PC-9 (cell line): ENCODE measurements around the gene CALU. TPM values are rescaled to one million over a fixed set of nuclear protein-coding genes. Genes with fewer than 3 reads are reported as not detected.

Experiments used
- BruUV-seq: library from RNA; stranded (reverse); fragments of 400-500 nt; replicated peaks from 2 replicates; lab custom pipeline; 2021; lab: Mats Ljungman, UMichigan
- CTCF ChIA-PET: fragments of 300-600 bp; sonication (Branson Sonifier 250); formaldehyde crosslinking; loops from one replicate; lab custom pipeline; 2022; ENCODE audit warnings: antibody characterized with exemption; lab: Charles Lee
- POLR2A ChIA-PET: fragments of 300-600 bp; sonication (Branson Sonifier 250); formaldehyde crosslinking; loops from one replicate; lab custom pipeline; 2022; ENCODE audit warnings: antibody characterized with exemption; ENCODE audit not compliant: unreplicated experiment; lab: Charles Lee
- DNase-seq, 2 experiments: peaks; one replicate each; pipeline versions ENCODE4 v3.0.0 to v3.0.0-alpha.2; 2015 to 2022; ENCODE audit warnings: mixed read lengths in 1 of 2
- H2AFZ ChIP-seq: fragments of 200-600 bp; sonication (generic); 2 replicates; pipeline ENCODE4 v1.8.1; 2017; ENCODE audit warnings: antibody characterized with exemption
- H3F3A ChIP-seq: fragments of 200-600 bp; sonication (generic); 2 replicates; pipeline ENCODE4 v1.8.1; 2017; ENCODE audit warnings: antibody characterized with exemption, mild to moderate bottlenecking, low read depth; ENCODE audit not compliant: insufficient read depth
- H3K27ac ChIP-seq: fragments of 200-600 bp; sonication (generic); 2 replicates; pipeline ENCODE4 v1.6.1; 2016; ENCODE audit warnings: mixed run types
- H3K27me3 ChIP-seq: fragments of 200-600 bp; sonication (generic); 2 replicates; pipeline ENCODE4 v1.6.1; 2016; ENCODE audit warnings: low read depth, mixed run types; ENCODE audit not compliant: insufficient read depth
- H3K36me3 ChIP-seq: fragments of 200-600 bp; sonication (generic); 2 replicates; pipeline ENCODE4 v1.6.1; 2016; ENCODE audit warnings: low read depth, mixed run types
- H3K4me1 ChIP-seq: fragments of 200-600 bp; sonication (generic); replicated peaks from 2 replicates; pipeline ENCODE4 v1.6.1; 2016; ENCODE audit warnings: mixed run types; ENCODE audit not compliant: insufficient read depth
- H3K4me2 ChIP-seq: fragments of 200-600 bp; sonication (generic); 2 replicates; pipeline ENCODE4 v1.6.1; 2017; ENCODE audit warnings: mixed run types
- H3K4me3 ChIP-seq: fragments of 200-600 bp; sonication (generic); 2 replicates; pipeline ENCODE4 v1.6.1; 2016; ENCODE audit warnings: mixed run types
- H3K79me2 ChIP-seq: fragments of 200-600 bp; sonication (generic); 2 replicates; pipeline ENCODE4 v1.6.1; 2017; ENCODE audit warnings: low read depth, mixed run types
- H3K9me2 ChIP-seq: fragments of 200-600 bp; sonication (generic); 2 replicates; pipeline ENCODE4 v1.8.1; 2017; ENCODE audit warnings: mild to moderate bottlenecking; ENCODE audit not compliant: insufficient read depth
- H3K9me3 ChIP-seq: fragments of 200-600 bp; sonication (generic); 2 replicates; pipeline ENCODE4 v1.8.1; 2016; ENCODE audit warnings: low read depth; ENCODE audit not compliant: insufficient read depth
- H4K20me1 ChIP-seq: fragments of 200-600 bp; sonication (generic); 2 replicates; pipeline ENCODE4 v1.8.1; 2017; ENCODE audit not compliant: insufficient read depth
- EZH2 ChIP-seq: fragments of 200-600 bp; sonication (generic); IDR thresholded peaks from 2 replicates; pipeline ENCODE4 v1.8.0; 2017; ENCODE audit warnings: antibody characterized with exemption, low read depth
- intact Hi-C: fragments of 100-400 bp; cut with micrococcal nuclease; formaldehyde crosslinking; loops from one replicate; pipeline ENCODE4 v1.10.0; 2022; ENCODE audit not compliant: unreplicated experiment
- total RNA-seq: library from RNA; stranded (reverse); gene quantifications from 2 replicates; pipeline ENCODE4 v1.2.3, GENCODE V29; 2021
- TF ChIP-seq, protein P1 (sequence below): fragments of 200-600 bp; sonication (generic); conservative IDR thresholded peaks from 2 replicates; pipeline ENCODE4 v1.6.1; 2017; ENCODE audit warnings: mixed run types, antibody characterized with exemption, mild to moderate bottlenecking, moderate library complexity

Gene CALU
- total RNA-seq, 1 experiment from 2014 or later = 152 TPM

DNA sequence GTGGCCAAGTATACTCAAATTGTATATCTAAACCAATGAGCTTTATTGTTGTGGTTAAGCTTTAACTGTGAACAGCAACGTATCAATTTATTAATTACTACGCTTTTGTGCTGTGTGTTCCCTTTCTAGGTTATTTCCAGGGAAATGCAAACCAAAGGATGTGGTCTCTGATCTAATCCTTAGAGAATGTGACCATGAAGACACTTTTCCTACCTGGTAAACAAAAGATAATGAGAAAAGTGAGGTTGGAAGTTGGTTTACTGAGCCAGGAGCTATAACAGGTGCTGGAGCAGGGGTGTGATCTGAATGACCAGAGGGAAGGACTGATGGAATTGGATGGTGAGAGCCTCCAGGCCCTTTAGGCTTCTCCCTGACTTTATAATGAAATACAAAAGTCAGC, 25.4 kb upstream of the CALU start:
- no peak overlapping the region for H3K27ac ChIP-seq
- no peak overlapping the region for H3K4me3 ChIP-seq
- 0 out of 2 replicates have a peak, but pooled peaks cover 11% of the 10 kb centered on the region for H3K4me1 ChIP-seq
- peak in 1 of 2 experiments; percentile 44 for DNase-seq
- ChIA-PET POLR2A (interaction anchor here (0.6 kb wide), 3 partner anchors 11 to 939 kb away, joined by 4 read pairs; no protein-coding TSS in a partner anchor), CTCF (no interaction called here)
- BruUV-seq = no TSS peak
- no peak overlapping the region for H2AFZ ChIP-seq
- no peaks in the 10 kb centered on the region for H3K27me3 ChIP-seq
- H3K9me3 ChIP-seq = peaks cover 5% of the 10 kb centered on the region; the same call in 1 of the 2 replicates
- H3K79me2 ChIP-seq = no peaks in the 10 kb centered on the region
- H3F3A ChIP-seq = 0 out of 2 replicates have a peak, but pooled peaks cover 4% of the 10 kb centered on the region
- H3K9me2 ChIP-seq = no peaks in the 10 kb centered on the region; the same call in 1 of the 2 replicates
- H4K20me1 ChIP-seq = no peaks in the 10 kb centered on the region
- intact Hi-C loops = no loop called here
- H3K4me2 ChIP-seq = 0 out of 2 replicates have a peak overlapping the region, but pooled peaks have one; percentile 3
- H3K36me3 ChIP-seq = no peaks in the 10 kb centered on the region
- no peak for TF ChIP-seq EZH2
- TF ChIP-seq, protein P1, sequence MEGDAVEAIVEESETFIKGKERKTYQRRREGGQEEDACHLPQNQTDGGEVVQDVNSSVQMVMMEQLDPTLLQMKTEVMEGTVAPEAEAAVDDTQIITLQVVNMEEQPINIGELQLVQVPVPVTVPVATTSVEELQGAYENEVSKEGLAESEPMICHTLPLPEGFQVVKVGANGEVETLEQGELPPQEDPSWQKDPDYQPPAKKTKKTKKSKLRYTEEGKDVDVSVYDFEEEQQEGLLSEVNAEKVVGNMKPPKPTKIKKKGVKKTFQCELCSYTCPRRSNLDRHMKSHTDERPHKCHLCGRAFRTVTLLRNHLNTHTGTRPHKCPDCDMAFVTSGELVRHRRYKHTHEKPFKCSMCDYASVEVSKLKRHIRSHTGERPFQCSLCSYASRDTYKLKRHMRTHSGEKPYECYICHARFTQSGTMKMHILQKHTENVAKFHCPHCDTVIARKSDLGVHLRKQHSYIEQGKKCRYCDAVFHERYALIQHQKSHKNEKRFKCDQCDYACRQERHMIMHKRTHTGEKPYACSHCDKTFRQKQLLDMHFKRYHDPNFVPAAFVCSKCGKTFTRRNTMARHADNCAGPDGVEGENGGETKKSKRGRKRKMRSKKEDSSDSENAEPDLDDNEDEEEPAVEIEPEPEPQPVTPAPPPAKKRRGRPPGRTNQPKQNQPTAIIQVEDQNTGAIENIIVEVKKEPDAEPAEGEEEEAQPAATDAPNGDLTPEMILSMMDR = no peak

DNA sequence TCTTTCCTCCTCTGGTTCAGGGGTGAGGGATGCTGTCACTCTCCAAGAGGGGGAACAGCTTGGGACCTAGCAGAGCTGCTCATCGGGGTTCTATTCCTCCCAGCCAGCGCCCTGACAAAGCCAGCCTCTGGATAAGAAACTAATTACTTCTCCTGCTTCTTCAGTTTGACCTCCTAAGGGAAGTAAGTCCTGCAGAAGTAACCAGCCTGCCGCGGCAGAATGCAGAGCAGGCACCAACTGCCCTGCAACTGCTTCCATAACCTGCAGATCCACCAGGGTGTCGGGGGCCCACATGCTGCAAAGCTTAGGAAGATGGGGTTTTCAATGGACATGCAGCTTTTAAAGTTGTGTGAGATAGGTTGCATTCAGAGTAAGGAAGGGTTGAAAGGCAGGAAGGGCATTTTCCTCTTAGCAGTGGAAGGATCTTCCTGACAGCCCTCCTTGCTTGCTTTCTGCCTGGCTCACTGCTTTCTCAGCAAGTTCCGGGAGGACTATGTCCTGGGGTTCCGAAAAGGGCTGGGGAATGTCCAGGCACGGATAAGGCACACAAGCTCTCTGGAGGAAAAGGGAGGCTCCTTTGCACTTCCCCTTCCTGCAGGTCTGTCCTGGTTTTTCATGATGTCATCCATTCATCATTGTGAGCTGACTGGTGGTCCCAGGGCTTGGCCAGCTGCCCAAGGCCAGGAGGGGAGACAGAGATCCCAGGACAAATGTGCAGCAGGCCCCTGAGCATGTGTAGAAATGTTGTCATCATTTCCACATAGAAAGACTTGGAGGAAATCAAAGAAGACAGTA, 24.3 kb upstream of the CALU start:
- H3K79me2 ChIP-seq = no peaks in the 10 kb centered on the region
- intact Hi-C loops = no loop called here
- no peak overlapping the region for H3K4me2 ChIP-seq
- H3K27ac ChIP-seq = no peak overlapping the region
- H3K27me3 ChIP-seq = no peaks in the 10 kb centered on the region
- peaks cover 5% of the 10 kb centered on the region; the same call in 1 of the 2 replicates for H3K9me3 ChIP-seq
- no peaks in the 10 kb centered on the region; the same call in 1 of the 2 replicates for H3K9me2 ChIP-seq
- H4K20me1 ChIP-seq = no peaks in the 10 kb centered on the region
- H3K4me1 ChIP-seq = 0 out of 2 replicates have a peak, but pooled peaks cover 11% of the 10 kb centered on the region
- ChIA-PET CTCF (interaction anchor here (0.6 kb wide), 1 partner anchor 1259 kb away, joined by 4 read pairs; no protein-coding TSS in a partner anchor), POLR2A (no interaction called here)
- H3F3A ChIP-seq = 0 out of 2 replicates have a peak, but pooled peaks cover 4% of the 10 kb centered on the region
- no peak overlapping the region for H2AFZ ChIP-seq
- BruUV-seq = no TSS peak
- no peak for DNase-seq
- no peaks in the 10 kb centered on the region for H3K36me3 ChIP-seq
- TF ChIP-seq EZH2 = no peak
- TF ChIP-seq, protein P1 = no peak
- H3K4me3 ChIP-seq = no peak overlapping the region

DNA sequence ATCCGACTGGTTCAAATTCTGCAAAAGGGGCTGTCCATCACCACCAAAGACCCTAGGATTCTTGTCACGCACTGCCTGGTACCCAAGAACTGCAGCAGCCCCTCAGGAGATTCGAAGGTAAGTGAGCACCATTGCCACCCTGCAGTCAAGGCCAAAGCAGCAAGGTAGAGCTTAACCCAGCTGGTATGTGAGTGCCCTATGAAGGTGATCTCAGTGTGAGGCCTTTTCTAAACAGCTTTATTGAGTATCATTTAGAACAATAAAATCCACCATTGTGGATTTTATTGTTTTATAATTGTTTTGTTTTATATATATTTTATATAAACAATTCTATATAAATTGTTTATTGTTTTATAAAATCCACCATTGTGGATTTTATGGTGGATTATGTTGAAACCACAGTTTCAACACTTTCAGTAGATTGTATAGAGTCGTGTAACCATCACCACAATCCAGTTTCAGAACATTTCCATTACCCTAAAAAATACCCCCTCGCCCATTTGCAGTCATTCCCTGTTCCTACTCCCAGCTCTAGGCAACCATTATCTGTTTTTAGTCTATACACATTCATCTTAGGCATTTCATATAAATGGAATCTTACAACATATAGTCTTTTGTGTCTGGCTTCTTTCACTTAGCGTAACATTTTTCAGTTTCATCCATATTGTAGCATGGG, 20.1 kb upstream of the CALU start:
- intact Hi-C loops = no loop called here
- POLR2A ChIA-PET = no interaction called here

More for the DNA sequence above, 20.1 kb upstream of the CALU start:
- Histone ChIP-seq H2AFZ (no peak overlapping the region), H3K27me3 (no peaks in the 10 kb centered on the region), H3K36me3 (no peaks in the 10 kb centered on the region), H3K4me3 (no peak overlapping the region), H3F3A (no peaks in the 10 kb centered on the region), H4K20me1 (no peaks in the 10 kb centered on the region), H3K4me2 (no peak overlapping the region), H3K27ac (no peak overlapping the region), H3K9me3 (no peaks in the 10 kb centered on the region), H3K79me2 (no peaks in the 10 kb centered on the region), H3K4me1 (0 out of 2 replicates have a peak, but pooled peaks cover 2% of the 10 kb centered on the region), H3K9me2 (no peaks in the 10 kb centered on the region; the same call in 1 of the 2 replicates)
- DNase-seq = no peak
- CTCF ChIA-PET = interaction anchor here (0.7 kb wide), 1 partner anchor 287 kb away, joined by 4 read pairs; no protein-coding TSS in a partner anchor
- no TSS peak for BruUV-seq
- TF ChIP-seq EZH2 = no peak
- TF ChIP-seq, protein P1 = no peak
